Measurements from ENCODE around the gene GRM8. TPM values are rescaled to one million over a fixed set of nuclear protein-coding genes. Genes with fewer than 3 reads are reported as not detected.

GRM8 gene
- total RNA-seq, 1 experiment from 2014 or later = 0.80 TPM

- Histone ChIP-seq H3K27ac (ENCODE audit: low read depth, low read length, poor library complexity, severe bottlenecking) (no peak overlapping the region), H3K9me3 (ENCODE audit: low read depth, low read length, poor library complexity, severe bottlenecking) (no peaks in the 10 kb centered on the region), H3K4me3 (ENCODE audit: low read depth, low read length, poor library complexity, severe bottlenecking) (no peak overlapping the region), H3K36me3 (ENCODE audit: insufficient read depth, low read length, poor library complexity, severe bottlenecking) (no peaks in the 10 kb centered on the region), H3K4me1 (ENCODE audit: insufficient read depth, low read length, poor library complexity, severe bottlenecking) (peaks cover 5% of the 10 kb centered on the region), H3K27me3 (replicated peaks; ENCODE audit: insufficient read depth, low read depth, low read length, poor library complexity) (no peaks in the 10 kb centered on the region)
- no TSS peak for BruUV-seq (replicated peaks)
- no peak for TF ChIP-seq EZH2 (IDR thresholded peaks at IDR 0.05; ENCODE audit: borderline replicate concordance, low read depth, low read length, poor library complexity, severe bottlenecking)
- TF ChIP-seq, protein P1, sequence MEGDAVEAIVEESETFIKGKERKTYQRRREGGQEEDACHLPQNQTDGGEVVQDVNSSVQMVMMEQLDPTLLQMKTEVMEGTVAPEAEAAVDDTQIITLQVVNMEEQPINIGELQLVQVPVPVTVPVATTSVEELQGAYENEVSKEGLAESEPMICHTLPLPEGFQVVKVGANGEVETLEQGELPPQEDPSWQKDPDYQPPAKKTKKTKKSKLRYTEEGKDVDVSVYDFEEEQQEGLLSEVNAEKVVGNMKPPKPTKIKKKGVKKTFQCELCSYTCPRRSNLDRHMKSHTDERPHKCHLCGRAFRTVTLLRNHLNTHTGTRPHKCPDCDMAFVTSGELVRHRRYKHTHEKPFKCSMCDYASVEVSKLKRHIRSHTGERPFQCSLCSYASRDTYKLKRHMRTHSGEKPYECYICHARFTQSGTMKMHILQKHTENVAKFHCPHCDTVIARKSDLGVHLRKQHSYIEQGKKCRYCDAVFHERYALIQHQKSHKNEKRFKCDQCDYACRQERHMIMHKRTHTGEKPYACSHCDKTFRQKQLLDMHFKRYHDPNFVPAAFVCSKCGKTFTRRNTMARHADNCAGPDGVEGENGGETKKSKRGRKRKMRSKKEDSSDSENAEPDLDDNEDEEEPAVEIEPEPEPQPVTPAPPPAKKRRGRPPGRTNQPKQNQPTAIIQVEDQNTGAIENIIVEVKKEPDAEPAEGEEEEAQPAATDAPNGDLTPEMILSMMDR (conservative IDR thresholded peaks at IDR 0.05; ENCODE audit: low read depth, low read length) = no peak
- ChIA-PET CTCF (interaction anchor here (0.7 kb wide), 1 partner anchor 8 kb away, joined by 3 read pairs; no protein-coding TSS in a partner anchor), POLR2A (ENCODE audit: low non-redundant PET) (no interaction called here)
- DNase-seq (ENCODE audit: low spot score) = no peak
- intact Hi-C loops (cut with micrococcal nuclease; ENCODE audit: unreplicated experiment) = no loop called here
Measured at GRCh38 chr7:126450269-126450671, 802.5 kb downstream of the GRM8 start.

GRCh38 chr7:126449611-126450268 lies 803.0 kb downstream of the GRM8 start:
- ChIA-PET POLR2A (ENCODE audit: low non-redundant PET) (interaction anchor here (0.7 kb wide), 1 partner anchor 12 kb away, joined by 6 read pairs; no protein-coding TSS in a partner anchor), CTCF (interaction anchor here (0.7 kb wide), 1 partner anchor 7 kb away, joined by 3 read pairs; no protein-coding TSS in a partner anchor)
- DNase-seq (ENCODE audit: low spot score) = no peak
- intact Hi-C loops (cut with micrococcal nuclease; ENCODE audit: unreplicated experiment) = no loop called here
- Histone ChIP-seq H3K36me3 (ENCODE audit: insufficient read depth, low read length, poor library complexity, severe bottlenecking) (no peaks in the 10 kb centered on the region), H3K4me1 (ENCODE audit: insufficient read depth, low read length, poor library complexity, severe bottlenecking) (peaks cover 5% of the 10 kb centered on the region), H3K27me3 (replicated peaks; ENCODE audit: insufficient read depth, low read depth, low read length, poor library complexity) (no peaks in the 10 kb centered on the region), H3K9me3 (ENCODE audit: low read depth, low read length, poor library complexity, severe bottlenecking) (no peaks in the 10 kb centered on the region), H3K4me3 (ENCODE audit: low read depth, low read length, poor library complexity, severe bottlenecking) (no peak overlapping the region), H3K27ac (ENCODE audit: low read depth, low read length, poor library complexity, severe bottlenecking) (no peak overlapping the region)
- TF ChIP-seq, protein P1 (conservative IDR thresholded peaks at IDR 0.05; ENCODE audit: low read depth, low read length) = no peak
- TF ChIP-seq EZH2 (IDR thresholded peaks at IDR 0.05; ENCODE audit: borderline replicate concordance, low read depth, low read length, poor library complexity, severe bottlenecking) = no peak
- BruUV-seq (replicated peaks) = no TSS peak

GRCh38 chr7:126447984-126448383 lies 804.8 kb downstream of the GRM8 start:
- no peaks in the 10 kb centered on the region for H3K9me3 ChIP-seq (ENCODE audit: low read depth, low read length, poor library complexity, severe bottlenecking)
- TF ChIP-seq EZH2 (IDR thresholded peaks at IDR 0.05; ENCODE audit: borderline replicate concordance, low read depth, low read length, poor library complexity, severe bottlenecking) = no peak
- TF ChIP-seq, protein P1 (conservative IDR thresholded peaks at IDR 0.05; ENCODE audit: low read depth, low read length) = no peak
- no peaks in the 10 kb centered on the region for H3K36me3 ChIP-seq (ENCODE audit: insufficient read depth, low read length, poor library complexity, severe bottlenecking)
- no peaks in the 10 kb centered on the region for H3K27me3 ChIP-seq (replicated peaks; ENCODE audit: insufficient read depth, low read depth, low read length, poor library complexity)
- no peak overlapping the region for H3K27ac ChIP-seq (ENCODE audit: low read depth, low read length, poor library complexity, severe bottlenecking)
- CTCF ChIA-PET = no interaction called here
- peaks cover 5% of the 10 kb centered on the region for H3K4me1 ChIP-seq (ENCODE audit: insufficient read depth, low read length, poor library complexity, severe bottlenecking)
- H3K4me3 ChIP-seq (ENCODE audit: low read depth, low read length, poor library complexity, severe bottlenecking) = no peak overlapping the region
- intact Hi-C loops (cut with micrococcal nuclease; ENCODE audit: unreplicated experiment) = no loop called here
- POLR2A ChIA-PET (ENCODE audit: low non-redundant PET) = no interaction called here
- DNase-seq (ENCODE audit: low spot score) = no peak
- BruUV-seq (replicated peaks) = no TSS peak
